Breast epithelium (tissue), 4 donors: ENCODE results near the gene ACSL1. TPM values are rescaled to one million over a fixed set of nuclear protein-coding genes. Genes with fewer than 3 reads are reported as not detected.
"Not testable (repeated sequence)": the region's sequence is repeated elsewhere in the genome, so short reads cannot be mapped to it uniquely, and the experiment has no call there.

Source experiments
- DNase-seq, 2 donors: peaks; one replicate each; pipeline ENCODE4 v3.0.0-alpha.2; 2019; ENCODE audit warnings: low spot score in 2 of 2
- H3K27ac ChIP-seq, 2 donors: fragments of 200-600 bp; sonication (generic) in 1 of 2; one replicate each; pipeline ENCODE4 v1.5.1; 2016 to 2019; ENCODE audit warnings: mild to moderate bottlenecking in 1 of 2
- H3K27me3 ChIP-seq, 2 donors: fragments of 200-600 bp; sonication (generic) in 1 of 2; one replicate each; pipeline versions ENCODE4 v1.5.1 to v1.6.0; 2017 to 2019; ENCODE audit warnings: control low read depth in 1 of 2, mild to moderate bottlenecking in 1 of 2
- H3K36me3 ChIP-seq: fragments of 200-600 bp; one replicate; pipeline ENCODE4 v1.5.1; 2019
- H3K4me1 ChIP-seq, 2 donors: fragments of 200-600 bp; sonication (generic); one replicate each; pipeline ENCODE4 v1.5.1; 2016 to 2019; ENCODE audit warnings: control low read depth in 1 of 2
- H3K4me3 ChIP-seq, 3 donors: fragments of 200-600 bp; sonication (generic); 1 replicate in 2 of 3; 2 replicates in 1 of 3; pipeline ENCODE4 v1.5.1; 2016 to 2019; ENCODE audit warnings: mild to moderate bottlenecking in 3 of 3, moderate library complexity in 2 of 3
- H3K9me3 ChIP-seq, 2 donors: fragments of 200-600 bp; sonication (generic) in 1 of 2; one replicate each; pipeline ENCODE4 v1.5.1; 2016 to 2019; ENCODE audit warnings: control low read depth in 1 of 2
- POLR2A ChIP-seq: fragments of 450-650 bp; IDR thresholded peaks from one replicate; pipeline ENCODE4 v1.6.1; 2016; ENCODE audit warnings: antibody characterized with exemption, mild to moderate bottlenecking, moderate library complexity
- POLR2AphosphoS5 ChIP-seq, 3 donors: sonication (generic); formaldehyde crosslinking; IDR thresholded peaks; one replicate each; pipeline ENCODE4 v1.6.1; 2017; ENCODE audit warnings: antibody characterized with exemption in 3 of 3
- intact Hi-C: fragments of 100-400 bp; cut with DNase I; formaldehyde crosslinking; loops from one replicate; pipeline ENCODE4 v1.15.1; 2023; ENCODE audit warnings: low total_unique reads
- total RNA-seq, 3 donors: library from RNA; depleted of rRNA; stranded (reverse); fragments of >200 nt; gene quantifications; one replicate each; pipeline ENCODE4 v1.1.0, GENCODE V29; 2016
- TF ChIP-seq, protein P1 (sequence below), 3 donors: fragments of 450-650 bp; IDR thresholded peaks; one replicate each; pipeline ENCODE4 v1.5.1; 2016 to 2017; ENCODE audit warnings: antibody characterized with exemption in 3 of 3, mild to moderate bottlenecking in 3 of 3, moderate library complexity in 3 of 3

The ACSL1 gene
- total RNA-seq, 3 donors from 2014 or later, result 167 to 797 (median 254) TPM

DNA sequence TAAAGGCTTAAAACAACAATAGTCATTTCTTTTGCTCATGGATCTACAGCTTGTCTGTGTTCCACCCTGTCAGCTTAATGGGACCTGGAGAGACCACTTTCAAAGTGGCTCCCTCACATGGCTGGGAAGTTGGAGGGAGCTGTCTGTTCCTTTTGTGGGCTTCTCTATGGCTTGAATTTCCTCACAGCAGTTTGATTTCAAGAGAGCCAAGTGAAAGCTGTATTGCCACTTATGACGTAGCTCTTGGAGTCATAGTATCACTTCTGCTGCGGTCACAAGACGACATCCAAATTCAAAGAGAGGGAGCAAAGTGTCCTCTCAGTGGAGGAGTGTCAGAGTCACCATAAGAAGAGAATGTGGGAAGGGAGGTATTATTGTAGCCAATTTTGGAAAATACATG is 22.7 kb upstream of the ACSL1 start:
- no peak overlapping the region for H3K27ac ChIP-seq
- TF ChIP-seq POLR2AphosphoS5 (IDR thresholded peaks at IDR 0.05) (no peak), POLR2A (no peak)
- TF ChIP-seq, protein P1, sequence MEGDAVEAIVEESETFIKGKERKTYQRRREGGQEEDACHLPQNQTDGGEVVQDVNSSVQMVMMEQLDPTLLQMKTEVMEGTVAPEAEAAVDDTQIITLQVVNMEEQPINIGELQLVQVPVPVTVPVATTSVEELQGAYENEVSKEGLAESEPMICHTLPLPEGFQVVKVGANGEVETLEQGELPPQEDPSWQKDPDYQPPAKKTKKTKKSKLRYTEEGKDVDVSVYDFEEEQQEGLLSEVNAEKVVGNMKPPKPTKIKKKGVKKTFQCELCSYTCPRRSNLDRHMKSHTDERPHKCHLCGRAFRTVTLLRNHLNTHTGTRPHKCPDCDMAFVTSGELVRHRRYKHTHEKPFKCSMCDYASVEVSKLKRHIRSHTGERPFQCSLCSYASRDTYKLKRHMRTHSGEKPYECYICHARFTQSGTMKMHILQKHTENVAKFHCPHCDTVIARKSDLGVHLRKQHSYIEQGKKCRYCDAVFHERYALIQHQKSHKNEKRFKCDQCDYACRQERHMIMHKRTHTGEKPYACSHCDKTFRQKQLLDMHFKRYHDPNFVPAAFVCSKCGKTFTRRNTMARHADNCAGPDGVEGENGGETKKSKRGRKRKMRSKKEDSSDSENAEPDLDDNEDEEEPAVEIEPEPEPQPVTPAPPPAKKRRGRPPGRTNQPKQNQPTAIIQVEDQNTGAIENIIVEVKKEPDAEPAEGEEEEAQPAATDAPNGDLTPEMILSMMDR (IDR thresholded peaks at IDR 0.05), result no peak
- intact Hi-C loops, result no loop called here

DNA sequence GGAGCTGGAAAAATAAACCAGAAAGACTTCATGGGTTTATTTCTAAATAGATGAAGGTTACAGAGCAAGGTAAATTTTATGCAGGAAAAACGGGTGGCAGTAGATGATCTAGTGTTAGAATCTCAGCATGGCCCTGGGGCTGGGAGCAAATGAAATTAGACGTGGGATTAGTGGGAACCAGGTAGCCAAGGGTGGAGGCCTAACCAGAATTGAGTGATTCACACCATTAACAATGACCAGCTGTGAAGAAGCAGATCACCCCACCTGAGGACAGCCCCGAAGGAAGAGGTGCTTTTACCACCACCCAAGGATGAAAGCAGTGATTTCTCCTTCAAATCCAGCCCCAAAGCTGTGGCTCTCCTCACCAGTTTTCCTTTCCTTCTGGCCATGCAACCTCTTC is 20.8 kb upstream of the ACSL1 start:
- TF ChIP-seq POLR2AphosphoS5 (IDR thresholded peaks at IDR 0.05), result no peak
- TF ChIP-seq, protein P1 (IDR thresholded peaks at IDR 0.05), result no peak
- TF ChIP-seq POLR2A, result no peak
- no peak for DNase-seq
- no peak overlapping the region for H3K4me3 ChIP-seq
- H3K9me3 ChIP-seq, result no peaks in the 10 kb centered on the region
- intact Hi-C loops, result no loop called here
- H3K27me3 ChIP-seq, result no peaks in the 10 kb centered on the region
- H3K36me3 ChIP-seq, result no peaks in the 10 kb centered on the region
- H3K27ac ChIP-seq, result peak overlapping the region in 1 of 2 donors; percentile 67
- no peaks in the 10 kb centered on the region for H3K4me1 ChIP-seq

More for the DNA sequence above, 22.7 kb upstream of the ACSL1 start:
- DNase-seq, result no peak
- no peaks in the 10 kb centered on the region for H3K9me3 ChIP-seq
- H3K4me1 ChIP-seq, result no peaks in the 10 kb centered on the region
- no peak overlapping the region for H3K4me3 ChIP-seq
- no peaks in the 10 kb centered on the region for H3K36me3 ChIP-seq
- H3K27me3 ChIP-seq, result no peaks in the 10 kb centered on the region

DNA sequence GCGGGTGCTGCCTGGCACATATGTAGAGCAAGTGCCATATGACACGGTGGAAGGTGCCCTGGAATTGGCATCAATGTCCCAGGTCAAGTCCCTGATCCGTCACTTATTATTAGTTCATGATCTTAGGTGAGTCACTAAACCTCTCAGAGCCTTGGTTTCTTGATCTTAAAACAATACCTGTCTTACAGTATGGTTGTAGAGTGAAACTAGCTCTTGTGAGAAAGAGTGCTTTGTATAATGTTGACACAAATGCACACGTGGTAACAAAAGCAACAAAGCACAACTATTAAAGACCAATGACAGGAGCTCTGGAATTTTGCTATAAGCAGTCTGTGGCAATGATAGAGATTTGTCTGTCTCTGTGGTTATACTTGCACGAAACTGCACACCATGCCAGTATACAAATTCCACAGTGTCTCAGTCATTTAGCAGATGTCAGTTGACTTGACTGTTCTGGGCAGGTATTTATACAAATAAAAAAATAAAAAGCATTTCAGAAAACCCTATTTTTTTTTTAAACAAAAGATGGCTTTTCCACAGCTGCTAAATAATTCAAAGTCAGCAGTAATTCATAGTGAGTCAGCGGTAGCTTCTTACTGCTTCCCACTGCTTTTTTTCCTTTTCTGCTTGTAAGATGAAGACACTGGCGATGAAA is 19.7 kb upstream of the ACSL1 start:
- peak overlapping the region; percentile 61 to 67 for H3K27ac ChIP-seq
- no peaks in the 10 kb centered on the region for H3K36me3 ChIP-seq
- TF ChIP-seq POLR2A (no peak), POLR2AphosphoS5 (IDR thresholded peaks at IDR 0.05) (no peak)
- TF ChIP-seq, protein P1 (IDR thresholded peaks at IDR 0.05), result no peak
- H3K4me3 ChIP-seq, result no peak overlapping the region
- no peaks in the 10 kb centered on the region for H3K27me3 ChIP-seq
- no peak for DNase-seq
- H3K4me1 ChIP-seq, result no peaks in the 10 kb centered on the region
- intact Hi-C loops, result no loop called here
- no peaks in the 10 kb centered on the region for H3K9me3 ChIP-seq

DNA sequence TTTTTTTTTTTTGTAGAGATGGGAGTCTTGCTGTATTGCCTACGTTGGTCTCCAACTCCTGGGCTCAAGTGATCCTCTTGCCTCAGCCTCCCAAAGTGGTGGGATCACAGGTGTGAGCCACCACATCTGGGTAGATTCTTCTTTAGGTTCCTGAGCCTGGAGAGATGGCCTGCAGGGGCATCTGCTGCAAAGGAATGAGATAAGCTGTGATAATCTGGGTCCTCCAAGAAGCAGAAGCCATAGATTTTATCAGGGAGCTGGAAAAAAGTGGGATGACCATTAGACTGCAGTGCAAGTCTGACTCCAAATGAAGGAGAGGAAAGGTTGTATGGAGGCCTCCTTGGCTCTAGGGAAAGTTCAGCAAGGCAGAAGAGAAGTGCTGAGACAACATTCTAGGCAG is 19.0 kb upstream of the ACSL1 start:
- TF ChIP-seq POLR2A (no peak), POLR2AphosphoS5 (IDR thresholded peaks at IDR 0.05) (no peak)
- TF ChIP-seq, protein P1 (IDR thresholded peaks at IDR 0.05), result no peak
- DNase-seq, result no peak
- H3K27me3 ChIP-seq, result no peaks in the 10 kb centered on the region
- H3K4me3 ChIP-seq, result no peak overlapping the region
- H3K4me1 ChIP-seq, result no peaks in the 10 kb centered on the region
- no peaks in the 10 kb centered on the region for H3K36me3 ChIP-seq
- intact Hi-C loops, result no loop called here
- H3K9me3 ChIP-seq, result no peaks in the 10 kb centered on the region
- peak overlapping the region; percentile 61 to 62 for H3K27ac ChIP-seq

DNA sequence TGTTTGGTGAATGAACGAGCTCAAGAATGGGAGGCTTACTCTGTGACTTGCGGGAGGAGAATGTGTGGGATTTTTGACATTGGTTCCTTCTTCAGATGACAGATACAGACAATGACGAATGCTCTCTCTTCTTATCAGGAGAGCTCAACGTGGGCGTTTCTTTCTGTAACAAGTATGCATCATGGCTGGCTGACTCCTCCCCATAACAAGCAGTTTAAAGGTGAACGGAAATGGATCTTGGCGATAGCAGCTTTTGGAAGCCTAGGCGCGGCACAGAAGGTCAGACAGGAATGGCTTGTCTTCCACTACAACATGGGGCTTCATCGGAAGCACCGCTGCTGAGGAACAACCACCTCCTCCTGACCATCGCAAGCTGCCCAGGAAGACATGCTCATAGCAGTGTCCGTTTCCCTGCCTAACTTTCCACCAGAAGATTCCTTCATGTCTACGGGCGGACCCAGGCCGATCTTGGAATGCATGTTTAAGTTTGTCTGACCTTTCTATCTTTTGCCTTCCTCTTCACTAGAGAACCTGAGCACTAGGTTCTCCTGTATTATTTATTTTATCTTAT is 18.3 kb upstream of the ACSL1 start:
- TF ChIP-seq, protein P1 (IDR thresholded peaks at IDR 0.05), result no peak
- TF ChIP-seq POLR2AphosphoS5 (IDR thresholded peaks at IDR 0.05) (no peak), POLR2A (no peak)
- Histone ChIP-seq H3K36me3 (no peaks in the 10 kb centered on the region), H3K4me1 (no peaks in the 10 kb centered on the region), H3K27me3 (no peaks in the 10 kb centered on the region), H3K9me3 (no peaks in the 10 kb centered on the region), H3K27ac (no peak overlapping the region), H3K4me3 (no peak overlapping the region)
- DNase-seq, result no peak
- intact Hi-C loops, result no loop called here

DNA sequence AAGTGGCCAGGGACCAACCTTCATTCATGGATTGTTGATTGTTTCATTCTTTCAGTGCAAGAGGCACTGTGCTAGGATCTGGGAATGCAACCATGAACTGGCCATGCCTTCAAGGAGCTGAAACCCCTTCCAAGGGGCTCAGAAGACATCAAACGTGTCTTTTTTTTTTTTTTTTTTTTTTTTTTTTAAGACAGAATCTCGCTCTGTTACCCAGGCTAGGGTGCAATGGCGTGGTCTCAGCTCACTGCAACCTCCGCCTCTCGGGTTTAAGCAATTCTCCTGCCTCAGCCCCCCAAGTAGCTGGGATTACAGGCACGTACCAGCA is 13.3 kb upstream of the ACSL1 start:
- intact Hi-C loops, H3K36me3 ChIP-seq, H3K4me3 ChIP-seq, H3K9me3 ChIP-seq, DNase-seq, H3K27me3 ChIP-seq, H3K27ac ChIP-seq, H3K4me1 ChIP-seq: not testable (repeated sequence)
